Measurements from ENCODE around the gene ZSWIM8.

GRCh38 chr10:73750819-73751218 is 34.6 kb upstream of the ZSWIM8 start:
- TF ChIP-seq CTCF (IDR thresholded peaks at IDR 0.05) = no peak
- TF ChIP-seq POLR2A (IDR thresholded peaks at IDR 0.05; ENCODE audit: low read length) = no peak
- no peak for TF ChIP-seq CBX2 (IDR thresholded peaks at IDR 0.05; ENCODE audit: borderline replicate concordance, low read depth)
- TF ChIP-seq CHD4 (IDR thresholded peaks at IDR 0.05; ENCODE audit: borderline replicate concordance) = no peak
- no peak for TF ChIP-seq SMC3 (IDR thresholded peaks at IDR 0.05)
- no peak for TF ChIP-seq MAX (IDR thresholded peaks at IDR 0.05)
- no peak for TF ChIP-seq ZSCAN20 (CRISPR knock-in tag; IDR thresholded peaks at IDR 0.05)
- TF ChIP-seq EP300 (IDR thresholded peaks at IDR 0.05) = no peak
- TF ChIP-seq KDM1A (IDR thresholded peaks at IDR 0.05; ENCODE audit: low read depth) = no peak
- TF ChIP-seq USF2 (IDR thresholded peaks at IDR 0.05) = no peak
- TF ChIP-seq NFE2L2 (conservative IDR thresholded peaks at IDR 0.05; ENCODE audit: low read length) = no peak
